ENCODE data around the gene MLC1. TPM values are rescaled to one million over a fixed set of nuclear protein-coding genes. Genes with fewer than 3 reads are reported as not detected.

Gene MLC1
- total and polyA plus RNA-seq, 10 of the 15 experiments (the other 5 are each of a cell fraction or from before 2014, with no cell fraction given) = 0.03 to 0.15 (median 0.07) TPM; not detected in 7

DNA sequence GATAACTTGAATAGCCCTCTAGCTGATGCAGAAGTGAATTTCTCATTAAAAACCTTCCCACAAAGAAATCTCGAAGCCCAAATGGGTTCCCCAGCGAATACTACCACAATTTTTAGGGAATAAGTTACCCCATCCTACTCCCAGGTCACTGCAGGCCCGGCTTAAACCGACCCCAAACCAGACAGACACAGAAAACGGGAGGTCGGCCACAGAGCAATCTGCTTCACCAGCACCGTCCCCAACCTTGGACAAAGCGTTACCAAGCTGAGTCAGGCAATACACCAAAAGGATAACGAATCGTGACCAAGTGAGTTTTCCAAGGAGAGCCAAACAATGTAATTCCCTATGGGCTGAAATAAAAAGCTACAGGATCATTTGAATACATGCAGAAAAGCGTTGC lies 4.0 kb upstream of the MLC1 start:
- Histone ChIP-seq H3K4me2 (ENCODE audit: control insufficient read depth, insufficient read depth) (no peak overlapping the region), H4K20me1 (ENCODE audit: control insufficient read depth, insufficient read depth) (no peaks in the 10 kb centered on the region), H3K4me3 (no peak overlapping the region), H3K9ac (ENCODE audit: control insufficient read depth, insufficient read depth, low read length) (no peak overlapping the region), H3K36me3 (ENCODE audit: control insufficient read depth in 2 of 2, insufficient read depth in 2 of 2, low read length in 1 of 2) (no peaks in the 10 kb centered on the region), H3K27ac (ENCODE audit: control insufficient read depth, insufficient read depth) (no peak overlapping the region), H3K9me3 (replicated peaks; ENCODE audit: control insufficient read depth, insufficient read depth, low read length) (peaks cover 9% of the 10 kb centered on the region; the same call in 1 of the 3 replicates), H2AFZ (ENCODE audit: control insufficient read depth, low read depth, low read length) (no peak overlapping the region), H3K4me1 (ENCODE audit: control insufficient read depth, insufficient read depth, low read length) (no peaks in the 10 kb centered on the region), H3K27me3 (replicated peaks in 1 of 2; ENCODE audit: control insufficient read depth in 2 of 2, insufficient read depth in 2 of 2, low read length in 1 of 2) (peaks cover 1 to 2% of the 10 kb centered on the region in 2 experiments; a peak in 1 of 4 replicates), H3K79me2 (ENCODE audit: control insufficient read depth, insufficient read depth, low read length) (no peaks in the 10 kb centered on the region)
- TF ChIP-seq GATAD2B (conservative IDR thresholded peaks at IDR 0.05; ENCODE audit: low read depth) (no peak), YBX1 (IDR thresholded peaks at IDR 0.05) (no peak), CREB1 (IDR thresholded peaks at IDR 0.05; ENCODE audit: low read depth) (no peak), ZBTB11 (CRISPR knock-in tag; IDR thresholded peaks at IDR 0.05) (no peak), TCF3 (IDR thresholded peaks at IDR 0.05; ENCODE audit: borderline replicate concordance, insufficient read depth, low read depth, low read length) (no peak), NFXL1 (IDR thresholded peaks at IDR 0.05; ENCODE audit: borderline replicate concordance) (no peak), RAD21 (IDR thresholded peaks at IDR 0.05; ENCODE audit: insufficient read depth, low read depth, low read length) (no peak), IRF4 (IDR thresholded peaks at IDR 0.05; ENCODE audit: low read depth, low read length) (no peak), POU2F2 (IDR thresholded peaks at IDR 0.05; ENCODE audit: borderline replicate concordance, low read depth, low read length) (no peak), TCF12 (IDR thresholded peaks at IDR 0.05; ENCODE audit: low read depth, low read length) (no peak), PML (IDR thresholded peaks at IDR 0.05; ENCODE audit: low read length) (no peak)
- TF ChIP-seq, protein P1, sequence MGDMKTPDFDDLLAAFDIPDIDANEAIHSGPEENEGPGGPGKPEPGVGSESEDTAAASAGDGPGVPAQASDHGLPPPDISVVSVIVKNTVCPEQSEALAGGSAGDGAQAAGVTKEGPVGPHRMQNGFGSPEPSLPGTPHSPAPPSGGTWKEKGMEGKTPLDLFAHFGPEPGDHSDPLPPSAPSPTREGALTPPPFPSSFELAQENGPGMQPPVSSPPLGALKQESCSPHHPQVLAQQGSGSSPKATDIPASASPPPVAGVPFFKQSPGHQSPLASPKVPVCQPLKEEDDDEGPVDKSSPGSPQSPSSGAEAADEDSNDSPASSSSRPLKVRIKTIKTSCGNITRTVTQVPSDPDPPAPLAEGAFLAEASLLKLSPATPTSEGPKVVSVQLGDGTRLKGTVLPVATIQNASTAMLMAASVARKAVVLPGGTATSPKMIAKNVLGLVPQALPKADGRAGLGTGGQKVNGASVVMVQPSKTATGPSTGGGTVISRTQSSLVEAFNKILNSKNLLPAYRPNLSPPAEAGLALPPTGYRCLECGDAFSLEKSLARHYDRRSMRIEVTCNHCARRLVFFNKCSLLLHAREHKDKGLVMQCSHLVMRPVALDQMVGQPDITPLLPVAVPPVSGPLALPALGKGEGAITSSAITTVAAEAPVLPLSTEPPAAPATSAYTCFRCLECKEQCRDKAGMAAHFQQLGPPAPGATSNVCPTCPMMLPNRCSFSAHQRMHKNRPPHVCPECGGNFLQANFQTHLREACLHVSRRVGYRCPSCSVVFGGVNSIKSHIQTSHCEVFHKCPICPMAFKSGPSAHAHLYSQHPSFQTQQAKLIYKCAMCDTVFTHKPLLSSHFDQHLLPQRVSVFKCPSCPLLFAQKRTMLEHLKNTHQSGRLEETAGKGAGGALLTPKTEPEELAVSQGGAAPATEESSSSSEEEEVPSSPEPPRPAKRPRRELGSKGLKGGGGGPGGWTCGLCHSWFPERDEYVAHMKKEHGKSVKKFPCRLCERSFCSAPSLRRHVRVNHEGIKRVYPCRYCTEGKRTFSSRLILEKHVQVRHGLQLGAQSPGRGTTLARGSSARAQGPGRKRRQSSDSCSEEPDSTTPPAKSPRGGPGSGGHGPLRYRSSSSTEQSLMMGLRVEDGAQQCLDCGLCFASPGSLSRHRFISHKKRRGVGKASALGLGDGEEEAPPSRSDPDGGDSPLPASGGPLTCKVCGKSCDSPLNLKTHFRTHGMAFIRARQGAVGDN (IDR thresholded peaks at IDR 0.05) = no peak
- ChIA-PET SMC1A (ENCODE audit: uncharacterized antibody, unreplicated experiment) (no interaction called here), RAD21 (ENCODE audit: unreplicated experiment) (no interaction called here), POLR2A (no interaction called here), CTCF (no interaction called here)
- intact Hi-C loops (cut with micrococcal nuclease; ENCODE audit: unreplicated experiment) = no loop called here
- in situ Hi-C loops (cut with MboI) = no loop called here
- DNase-seq (ENCODE audit: low read depth, low spot score) = no peak
- BruUV-seq (replicated peaks) = no TSS peak
- ATAC-seq = no peak
- FAIRE-seq = no peak
- 76% methylated on average over 11 of the region's 11 CpGs for WGBS (ENCODE audit: insufficient coverage, insufficient replicate concordance, low lambda C conversion rate, missing lambda C conversion rate)

Measured in GM12878 (cell line).